GM13977 (cell line): ENCODE data around the gene MRPS6.

Source experiments
- DNase-seq: peaks from one replicate; pipeline ENCODE4 v3.0.0; 2012; ENCODE audit warnings: low spot score
- in situ Hi-C: fragments of 300-500 bp; cut with MboI; formaldehyde crosslinking; loops from one replicate; pipeline ENCODE4 v1.12.0; 2022; ENCODE audit warnings: low sequenced_read_pairs, low pct_unique_long_range_greater_than_20kb, mixed read lengths, inconsistent platforms; ENCODE audit not compliant: unreplicated experiment
- TF ChIP-seq, protein P1 (sequence below): IDR thresholded peaks from 2 replicates; pipeline ENCODE4 v1.5.1; 2012; ENCODE audit warnings: mild to moderate bottlenecking, control low read depth; ENCODE audit not compliant: insufficient read depth; ENCODE audit errors: extremely low read depth, missing control alignments

The MRPS6 gene

DNA sequence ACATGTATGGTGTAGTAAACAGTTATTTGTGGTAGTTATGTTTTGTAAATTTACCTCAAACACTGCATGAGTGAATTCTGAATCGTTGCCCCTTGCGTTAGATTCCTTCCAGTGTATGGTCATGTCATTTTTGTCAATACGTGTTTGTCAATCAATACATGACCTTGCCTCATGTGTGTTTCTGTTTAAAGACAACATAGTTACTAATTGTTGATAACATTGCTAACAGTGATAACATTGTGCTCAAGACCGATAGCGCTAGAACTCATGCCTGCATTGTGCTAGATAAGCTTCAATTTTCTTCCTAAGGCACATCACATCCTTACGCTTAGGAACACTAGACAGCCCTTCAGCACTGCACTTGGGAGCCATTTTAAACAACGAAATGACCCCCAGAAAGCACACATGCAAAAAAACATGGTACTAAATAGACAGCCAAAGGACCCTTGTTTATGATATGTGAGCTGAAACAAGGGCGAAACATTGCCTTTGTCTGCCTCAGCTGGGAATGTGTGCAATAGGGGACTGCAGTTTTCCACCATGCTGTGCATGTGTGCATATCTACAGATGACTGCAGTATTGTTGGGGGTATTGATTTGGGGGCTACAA lies 37.3 kb downstream of the MRPS6 start:
- in situ Hi-C loops, result no loop called here
- TF ChIP-seq, protein P1, sequence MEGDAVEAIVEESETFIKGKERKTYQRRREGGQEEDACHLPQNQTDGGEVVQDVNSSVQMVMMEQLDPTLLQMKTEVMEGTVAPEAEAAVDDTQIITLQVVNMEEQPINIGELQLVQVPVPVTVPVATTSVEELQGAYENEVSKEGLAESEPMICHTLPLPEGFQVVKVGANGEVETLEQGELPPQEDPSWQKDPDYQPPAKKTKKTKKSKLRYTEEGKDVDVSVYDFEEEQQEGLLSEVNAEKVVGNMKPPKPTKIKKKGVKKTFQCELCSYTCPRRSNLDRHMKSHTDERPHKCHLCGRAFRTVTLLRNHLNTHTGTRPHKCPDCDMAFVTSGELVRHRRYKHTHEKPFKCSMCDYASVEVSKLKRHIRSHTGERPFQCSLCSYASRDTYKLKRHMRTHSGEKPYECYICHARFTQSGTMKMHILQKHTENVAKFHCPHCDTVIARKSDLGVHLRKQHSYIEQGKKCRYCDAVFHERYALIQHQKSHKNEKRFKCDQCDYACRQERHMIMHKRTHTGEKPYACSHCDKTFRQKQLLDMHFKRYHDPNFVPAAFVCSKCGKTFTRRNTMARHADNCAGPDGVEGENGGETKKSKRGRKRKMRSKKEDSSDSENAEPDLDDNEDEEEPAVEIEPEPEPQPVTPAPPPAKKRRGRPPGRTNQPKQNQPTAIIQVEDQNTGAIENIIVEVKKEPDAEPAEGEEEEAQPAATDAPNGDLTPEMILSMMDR, result no peak
- no peak for DNase-seq

DNA sequence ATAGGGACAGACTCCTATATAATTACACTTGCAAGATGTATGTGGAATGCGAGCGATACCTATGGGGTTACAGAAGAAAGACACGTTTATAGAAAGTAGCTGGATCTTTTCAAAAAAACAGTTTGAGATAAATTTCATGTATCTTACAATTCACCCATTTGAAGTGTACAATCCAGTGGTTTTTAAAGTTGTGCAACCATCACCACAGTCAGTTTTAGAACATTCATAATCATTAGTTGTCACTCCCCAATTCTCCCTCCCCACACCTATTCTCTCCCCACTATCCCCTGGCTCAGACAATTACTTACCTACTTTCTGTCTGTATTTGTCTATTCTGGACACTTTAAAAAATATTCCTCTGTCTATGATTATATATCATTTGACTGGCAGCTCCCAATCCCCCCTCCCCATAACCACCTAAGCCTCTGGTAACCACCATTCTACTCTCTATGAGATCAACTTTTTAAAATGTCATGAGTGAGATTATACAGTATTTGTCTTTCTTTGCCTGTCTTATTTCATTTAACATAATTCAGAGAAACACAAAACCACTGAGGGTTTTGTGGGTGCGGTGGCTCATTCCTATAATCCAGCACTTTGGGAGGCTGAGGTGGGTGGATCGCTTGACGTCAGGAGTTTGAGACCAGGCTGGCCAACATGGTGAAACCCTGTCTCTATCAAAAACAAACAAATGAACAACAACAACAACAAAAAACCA lies 39.1 kb downstream of the MRPS6 start:
- TF ChIP-seq, protein P1, result no peak
- in situ Hi-C loops, result no loop called here
- no peak for DNase-seq

DNA sequence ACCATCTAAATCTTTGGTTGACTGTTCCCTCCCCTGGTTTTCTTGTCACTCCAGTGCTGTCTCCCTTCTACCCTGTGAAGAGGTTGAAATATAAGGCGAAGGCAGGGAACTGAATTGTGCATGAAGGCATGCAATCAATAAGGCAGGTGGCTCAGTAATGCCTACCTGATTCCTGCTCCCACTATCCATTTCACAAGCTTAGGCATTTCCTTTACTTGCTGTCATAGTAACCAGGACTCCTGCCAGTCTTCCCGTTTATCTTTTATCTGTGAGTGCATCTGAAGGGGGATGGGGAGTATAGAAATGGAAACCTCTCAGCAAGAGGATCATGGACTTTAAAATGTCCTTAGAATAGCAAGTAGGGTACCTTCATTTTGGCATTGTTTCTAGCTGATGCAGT lies 40.5 kb downstream of the MRPS6 start:
- no peak for DNase-seq
- TF ChIP-seq, protein P1, result no peak
- in situ Hi-C loops, result no loop called here

DNA sequence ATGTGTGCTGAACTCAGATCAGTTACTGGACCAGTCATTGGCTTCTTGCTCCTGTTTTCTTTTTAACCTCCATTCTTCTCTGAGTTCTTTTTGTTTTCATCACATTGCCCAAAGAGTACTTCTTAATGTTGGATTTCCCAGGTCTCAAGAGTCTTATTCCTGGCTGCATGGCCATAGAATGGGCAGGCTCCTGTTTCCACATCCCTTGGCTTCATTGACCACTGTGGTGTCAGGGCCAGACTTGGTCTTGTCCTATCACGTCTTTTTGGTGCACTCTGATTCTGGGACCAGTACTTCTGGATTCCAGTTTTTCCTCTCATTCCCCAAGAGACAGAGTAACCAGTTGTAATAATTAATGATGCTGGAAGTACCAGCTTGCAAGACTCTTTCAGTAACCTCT lies 41.8 kb downstream of the MRPS6 start:
- TF ChIP-seq, protein P1, result no peak
- DNase-seq, result no peak
- in situ Hi-C loops, result no loop called here

DNA sequence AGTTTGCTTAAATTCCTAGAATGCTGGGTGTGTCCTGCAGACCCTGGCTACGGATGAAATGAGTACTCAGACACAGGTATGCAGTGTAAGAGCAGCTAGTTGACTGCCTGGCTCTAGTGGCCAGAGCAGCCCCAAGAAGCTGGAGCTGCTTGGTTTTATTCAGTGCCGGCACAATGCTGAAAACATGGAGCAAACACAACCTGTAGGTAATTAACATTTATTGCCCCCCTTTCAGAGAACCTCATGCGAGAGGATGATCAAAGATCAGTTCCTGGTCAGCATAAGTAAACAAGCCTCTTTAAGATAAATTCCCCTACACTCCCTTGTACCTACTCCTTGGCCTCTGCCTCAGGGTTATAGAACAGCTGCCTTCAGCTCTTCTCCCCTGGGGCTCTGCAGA lies 43.2 kb downstream of the MRPS6 start:
- in situ Hi-C loops, result no loop called here
- TF ChIP-seq, protein P1, result no peak
- no peak for DNase-seq

DNA sequence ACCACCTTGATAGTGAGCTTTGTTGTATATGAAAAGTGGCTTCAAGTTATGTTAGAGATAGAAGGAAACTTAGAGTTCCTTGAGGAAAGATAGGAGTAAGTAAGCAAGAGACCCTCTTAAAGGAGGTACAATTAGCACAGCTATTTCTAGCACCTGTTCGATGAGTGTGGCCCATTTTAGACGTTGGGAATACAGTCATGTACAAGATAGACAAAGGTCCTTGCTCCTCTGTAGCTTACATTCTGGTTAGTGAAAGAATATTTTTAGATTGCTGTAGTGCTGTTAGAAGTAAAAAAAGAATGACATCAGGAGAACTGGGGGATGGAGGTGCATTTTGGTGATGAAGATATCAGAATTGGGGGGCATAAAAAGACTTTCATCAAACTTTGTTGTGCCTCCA lies 47.5 kb downstream of the MRPS6 start:
- TF ChIP-seq, protein P1, result no peak
- no peak for DNase-seq
- in situ Hi-C loops, result no loop called here

DNA sequence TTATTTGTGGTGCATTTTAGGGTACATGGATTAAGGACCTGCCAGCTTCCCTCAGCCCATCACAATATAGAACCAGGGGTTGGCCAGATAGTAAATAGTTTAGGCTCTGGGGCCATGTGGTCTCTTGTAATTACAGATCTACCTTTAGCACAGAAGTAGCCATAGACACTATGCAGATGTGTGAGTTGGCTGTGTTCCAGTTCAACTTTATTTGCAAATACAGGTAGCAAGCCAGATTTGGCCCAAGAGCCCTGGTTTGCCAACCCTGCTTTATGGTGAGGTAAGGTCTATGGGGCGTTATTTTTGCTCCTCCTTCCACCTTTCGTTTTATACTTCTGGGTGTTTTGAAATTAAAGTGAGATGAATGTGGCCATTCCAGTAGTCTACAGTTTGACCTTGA lies 48.7 kb downstream of the MRPS6 start:
- no peak for DNase-seq

More for the DNA sequence above, 48.7 kb downstream of the MRPS6 start:
- TF ChIP-seq, protein P1, result no peak
- in situ Hi-C loops, result no loop called here
